Globus pallidus (tissue), 1 donor: ENCODE measurements around the gene MEIS1.

Experiments used
- DNase-seq: peaks from one replicate; pipeline ENCODE4 v3.0.0-alpha.2; 2015; ENCODE audit warnings: low spot score

The MEIS1 gene

GRCh38 chr2:66580166-66581049, 145.5 kb downstream of the MEIS1 start:
- DNase-seq: no peak

GRCh38 chr2:66581339-66582103, 146.6 kb downstream of the MEIS1 start:
- no peak for DNase-seq

GRCh38 chr2:66582104-66582986, 147.4 kb downstream of the MEIS1 start:
- DNase-seq: no peak

GRCh38 chr2:66582987-66583880, 148.3 kb downstream of the MEIS1 start:
- DNase-seq: no peak

GRCh38 chr2:66583881-66584280, 149.0 kb downstream of the MEIS1 start:
- DNase-seq: no peak

GRCh38 chr2:66585587-66585986, 150.7 kb downstream of the MEIS1 start:
- no peak for DNase-seq

- no peak for DNase-seq
These were observed 152.3 kb downstream of the MEIS1 start for GRCh38 chr2:66587216-66587615.

- DNase-seq: no peak
These were observed 159.1 kb downstream of the MEIS1 start for GRCh38 chr2:66594001-66594400.

GRCh38 chr2:66595556-66595955, 160.6 kb downstream of the MEIS1 start:
- DNase-seq: no peak

GRCh38 chr2:66596256-66596655, 161.3 kb downstream of the MEIS1 start:
- no peak for DNase-seq

- no peak for DNase-seq
These were observed 166.7 kb downstream of the MEIS1 start for GRCh38 chr2:66601624-66602023.

- no peak for DNase-seq
These were observed 167.4 kb downstream of the MEIS1 start for GRCh38 chr2:66602341-66602740.

GRCh38 chr2:66604326-66604725, 169.4 kb downstream of the MEIS1 start:
- DNase-seq: no peak

- DNase-seq: no peak
These were observed 170.1 kb downstream of the MEIS1 start for GRCh38 chr2:66604976-66605375.

GRCh38 chr2:66607152-66607551, 172.2 kb downstream of the MEIS1 start:
- no peak for DNase-seq
